ENCODE data around the gene KLHL29.

DNA sequence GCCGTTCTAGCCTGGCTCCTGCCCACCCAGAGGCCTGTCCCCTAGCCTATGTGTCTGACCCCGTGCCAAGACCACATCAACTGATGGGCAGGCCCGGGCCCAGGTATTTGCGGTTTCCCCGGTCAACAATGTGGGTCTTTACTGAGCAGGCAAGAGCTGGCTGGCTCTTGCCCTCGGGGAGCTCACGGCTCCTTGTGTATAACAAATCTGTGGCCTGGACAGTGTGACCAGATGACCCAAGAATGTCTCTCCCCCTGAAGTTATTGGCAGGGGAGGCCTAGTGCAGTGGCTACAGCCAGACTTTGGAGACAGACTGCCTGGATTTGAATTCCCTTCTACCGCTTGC, 179.6 kb downstream of the KLHL29 start:
- TF ChIP-seq, protein P1, sequence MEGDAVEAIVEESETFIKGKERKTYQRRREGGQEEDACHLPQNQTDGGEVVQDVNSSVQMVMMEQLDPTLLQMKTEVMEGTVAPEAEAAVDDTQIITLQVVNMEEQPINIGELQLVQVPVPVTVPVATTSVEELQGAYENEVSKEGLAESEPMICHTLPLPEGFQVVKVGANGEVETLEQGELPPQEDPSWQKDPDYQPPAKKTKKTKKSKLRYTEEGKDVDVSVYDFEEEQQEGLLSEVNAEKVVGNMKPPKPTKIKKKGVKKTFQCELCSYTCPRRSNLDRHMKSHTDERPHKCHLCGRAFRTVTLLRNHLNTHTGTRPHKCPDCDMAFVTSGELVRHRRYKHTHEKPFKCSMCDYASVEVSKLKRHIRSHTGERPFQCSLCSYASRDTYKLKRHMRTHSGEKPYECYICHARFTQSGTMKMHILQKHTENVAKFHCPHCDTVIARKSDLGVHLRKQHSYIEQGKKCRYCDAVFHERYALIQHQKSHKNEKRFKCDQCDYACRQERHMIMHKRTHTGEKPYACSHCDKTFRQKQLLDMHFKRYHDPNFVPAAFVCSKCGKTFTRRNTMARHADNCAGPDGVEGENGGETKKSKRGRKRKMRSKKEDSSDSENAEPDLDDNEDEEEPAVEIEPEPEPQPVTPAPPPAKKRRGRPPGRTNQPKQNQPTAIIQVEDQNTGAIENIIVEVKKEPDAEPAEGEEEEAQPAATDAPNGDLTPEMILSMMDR (IDR thresholded peaks at IDR 0.05; ENCODE audit: low read depth, low read length, missing input control) = no peak
- TF ChIP-seq RXRA (IDR thresholded peaks at IDR 0.05) = no peak
- TF ChIP-seq RAD21 (IDR thresholded peaks at IDR 0.05) = no peak
- TF ChIP-seq, protein P2, sequence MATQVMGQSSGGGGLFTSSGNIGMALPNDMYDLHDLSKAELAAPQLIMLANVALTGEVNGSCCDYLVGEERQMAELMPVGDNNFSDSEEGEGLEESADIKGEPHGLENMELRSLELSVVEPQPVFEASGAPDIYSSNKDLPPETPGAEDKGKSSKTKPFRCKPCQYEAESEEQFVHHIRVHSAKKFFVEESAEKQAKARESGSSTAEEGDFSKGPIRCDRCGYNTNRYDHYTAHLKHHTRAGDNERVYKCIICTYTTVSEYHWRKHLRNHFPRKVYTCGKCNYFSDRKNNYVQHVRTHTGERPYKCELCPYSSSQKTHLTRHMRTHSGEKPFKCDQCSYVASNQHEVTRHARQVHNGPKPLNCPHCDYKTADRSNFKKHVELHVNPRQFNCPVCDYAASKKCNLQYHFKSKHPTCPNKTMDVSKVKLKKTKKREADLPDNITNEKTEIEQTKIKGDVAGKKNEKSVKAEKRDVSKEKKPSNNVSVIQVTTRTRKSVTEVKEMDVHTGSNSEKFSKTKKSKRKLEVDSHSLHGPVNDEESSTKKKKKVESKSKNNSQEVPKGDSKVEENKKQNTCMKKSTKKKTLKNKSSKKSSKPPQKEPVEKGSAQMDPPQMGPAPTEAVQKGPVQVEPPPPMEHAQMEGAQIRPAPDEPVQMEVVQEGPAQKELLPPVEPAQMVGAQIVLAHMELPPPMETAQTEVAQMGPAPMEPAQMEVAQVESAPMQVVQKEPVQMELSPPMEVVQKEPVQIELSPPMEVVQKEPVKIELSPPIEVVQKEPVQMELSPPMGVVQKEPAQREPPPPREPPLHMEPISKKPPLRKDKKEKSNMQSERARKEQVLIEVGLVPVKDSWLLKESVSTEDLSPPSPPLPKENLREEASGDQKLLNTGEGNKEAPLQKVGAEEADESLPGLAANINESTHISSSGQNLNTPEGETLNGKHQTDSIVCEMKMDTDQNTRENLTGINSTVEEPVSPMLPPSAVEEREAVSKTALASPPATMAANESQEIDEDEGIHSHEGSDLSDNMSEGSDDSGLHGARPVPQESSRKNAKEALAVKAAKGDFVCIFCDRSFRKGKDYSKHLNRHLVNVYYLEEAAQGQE (IDR thresholded peaks at IDR 0.05) = no peak
- no peak for TF ChIP-seq EGR1 (IDR thresholded peaks at IDR 0.05; ENCODE audit: low read depth in 2 of 2)
- no peak for TF ChIP-seq GABPA (IDR thresholded peaks at IDR 0.05 in 1 of 2, conservative IDR thresholded peaks at IDR 0.05 in 1 of 2)
- no peak for TF ChIP-seq YY1 (IDR thresholded peaks at IDR 0.05)
- TF ChIP-seq SP1 (IDR thresholded peaks at IDR 0.05) = no peak
- no peak for TF ChIP-seq FOXA1 (IDR thresholded peaks at IDR 0.05)
- no peak for TF ChIP-seq TAF1 (conservative IDR thresholded peaks at IDR 0.05)
- TF ChIP-seq, protein P3, sequence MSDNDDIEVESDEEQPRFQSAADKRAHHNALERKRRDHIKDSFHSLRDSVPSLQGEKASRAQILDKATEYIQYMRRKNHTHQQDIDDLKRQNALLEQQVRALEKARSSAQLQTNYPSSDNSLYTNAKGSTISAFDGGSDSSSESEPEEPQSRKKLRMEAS (IDR thresholded peaks at IDR 0.05) = no peak
- TF ChIP-seq, protein P4, sequence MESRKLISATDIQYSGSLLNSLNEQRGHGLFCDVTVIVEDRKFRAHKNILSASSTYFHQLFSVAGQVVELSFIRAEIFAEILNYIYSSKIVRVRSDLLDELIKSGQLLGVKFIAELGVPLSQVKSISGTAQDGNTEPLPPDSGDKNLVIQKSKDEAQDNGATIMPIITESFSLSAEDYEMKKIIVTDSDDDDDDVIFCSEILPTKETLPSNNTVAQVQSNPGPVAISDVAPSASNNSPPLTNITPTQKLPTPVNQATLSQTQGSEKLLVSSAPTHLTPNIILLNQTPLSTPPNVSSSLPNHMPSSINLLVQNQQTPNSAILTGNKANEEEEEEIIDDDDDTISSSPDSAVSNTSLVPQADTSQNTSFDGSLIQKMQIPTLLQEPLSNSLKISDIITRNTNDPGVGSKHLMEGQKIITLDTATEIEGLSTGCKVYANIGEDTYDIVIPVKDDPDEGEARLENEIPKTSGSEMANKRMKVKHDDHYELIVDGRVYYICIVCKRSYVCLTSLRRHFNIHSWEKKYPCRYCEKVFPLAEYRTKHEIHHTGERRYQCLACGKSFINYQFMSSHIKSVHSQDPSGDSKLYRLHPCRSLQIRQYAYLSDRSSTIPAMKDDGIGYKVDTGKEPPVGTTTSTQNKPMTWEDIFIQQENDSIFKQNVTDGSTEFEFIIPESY (IDR thresholded peaks at IDR 0.05) = no peak
- TF ChIP-seq JUND (IDR thresholded peaks at IDR 0.05) = no peak

Data from liver (tissue), 3 donors.